Activated CD4-positive, alpha-beta T cell treated with anti-CD3 and anti-CD28 coated beads, Interleukin-2, amount 50 U/mL, for 1 hour (primary cell): ENCODE measurements around the gene PKP1.

Experiments
- DNase-seq: peaks from one replicate; pipeline ENCODE4 v3.0.0-alpha.2; 2020

Gene PKP1

GRCh38 chr1:201284636-201285035, 1.3 kb downstream of the PKP1 start:
- DNase-seq = no peak

GRCh38 chr1:201285846-201286245, 2.5 kb downstream of the PKP1 start:
- no peak for DNase-seq

GRCh38 chr1:201286445-201286844, 3.1 kb downstream of the PKP1 start:
- DNase-seq = no peak

- DNase-seq = no peak
Measured at GRCh38 chr1:201288007-201288406, 4.7 kb downstream of the PKP1 start.

- DNase-seq = no peak
Measured at GRCh38 chr1:201288765-201289164, 5.5 kb downstream of the PKP1 start.

- DNase-seq = no peak
Measured at GRCh38 chr1:201290551-201290950, 7.2 kb downstream of the PKP1 start.

GRCh38 chr1:201291916-201292315, 8.6 kb downstream of the PKP1 start:
- no peak for DNase-seq

- no peak for DNase-seq
Measured at GRCh38 chr1:201294876-201295275, 11.6 kb downstream of the PKP1 start.

GRCh38 chr1:201295346-201295745, 12.0 kb downstream of the PKP1 start:
- DNase-seq = no peak

- no peak for DNase-seq
Measured at GRCh38 chr1:201295861-201296260, 12.6 kb downstream of the PKP1 start.

GRCh38 chr1:201296352-201296751, 13.0 kb downstream of the PKP1 start:
- no peak for DNase-seq

- DNase-seq = no peak
Measured at GRCh38 chr1:201298396-201299381, 15.4 kb downstream of the PKP1 start.

- no peak for DNase-seq
Measured at GRCh38 chr1:201299968-201300367, 16.7 kb downstream of the PKP1 start.

- DNase-seq = no peak
Measured at GRCh38 chr1:201300641-201301040, 17.3 kb downstream of the PKP1 start.

- no peak for DNase-seq
Measured at GRCh38 chr1:201302163-201303152, 19.2 kb downstream of the PKP1 start.

- no peak for DNase-seq
Measured at GRCh38 chr1:201304126-201304525, 20.8 kb downstream of the PKP1 start.

- no peak for DNase-seq
Measured at GRCh38 chr1:201305815-201306214, 22.5 kb downstream of the PKP1 start.

- no peak for DNase-seq
Measured at GRCh38 chr1:201307231-201307630, 23.9 kb downstream of the PKP1 start.

GRCh38 chr1:201307760-201308499, 24.6 kb downstream of the PKP1 start:
- DNase-seq = no peak

- DNase-seq = peak; percentile 7
Measured at GRCh38 chr1:201309416-201309815, 26.1 kb downstream of the PKP1 start.

- DNase-seq = no peak
Measured at GRCh38 chr1:201310251-201310985, 27.1 kb downstream of the PKP1 start.

- no peak for DNase-seq
Measured at GRCh38 chr1:201310986-201311355, 27.7 kb downstream of the PKP1 start.
